OCI-LY3 (cell line): Measurements from ENCODE around the gene ACOX1.

Experiments used
- H2AFZ ChIP-seq: fragments of 200-600, 300-600 bp; shearing (Covaris generic); 2 replicates; pipeline ENCODE4 v1.6.0; 2014; ENCODE audit warnings: antibody characterized with exemption, low read depth, low read length
- H3K27ac ChIP-seq: fragments of 200-600, 300-600 bp; sonication (generic); 2 replicates; pipeline ENCODE4 v1.5.1; 2014; ENCODE audit warnings: mild to moderate bottlenecking, low read length, moderate library complexity, mixed read lengths
- H3K27me3 ChIP-seq: fragments of 200-600, 300-600 bp; sonication (generic); 2 replicates; pipeline ENCODE4 v1.6.1; 2014; ENCODE audit warnings: low read depth, low read length, mixed read lengths
- H3K36me3 ChIP-seq: fragments of 200-600, 300-600 bp; sonication (generic); replicated peaks from 2 replicates; pipeline ENCODE3; 2014; ENCODE audit warnings: low read depth, low read length, mixed read lengths
- H3K4me1 ChIP-seq: fragments of 300-600, 200-600 bp; sonication (generic); 2 replicates; pipeline ENCODE4 v1.6.1; 2014; ENCODE audit warnings: low read length, mixed read lengths
- H3K4me2 ChIP-seq: fragments of 200-600, 300-600 bp; sonication (generic); 2 replicates; pipeline ENCODE4 v1.6.1; 2014; ENCODE audit warnings: low read length, mixed read lengths
- H3K4me3 ChIP-seq: fragments of 300-600, 200-600 bp; sonication (generic); 2 replicates; pipeline ENCODE4 v1.5.1; 2014; ENCODE audit warnings: antibody characterized with exemption, mild to moderate bottlenecking, low read length, moderate library complexity
- H3K79me2 ChIP-seq: fragments of 300-600, 200-600 bp; shearing (Covaris generic); 2 replicates; pipeline ENCODE4 v1.6.1; 2014; ENCODE audit warnings: mild to moderate bottlenecking, low read length, mixed read lengths
- H3K9ac ChIP-seq: fragments of 300-600, 200-600 bp; shearing (Covaris generic); 2 replicates; pipeline ENCODE4 v1.6.0; 2014; ENCODE audit warnings: mild to moderate bottlenecking, low read length, moderate library complexity
- H3K9me3 ChIP-seq: fragments of 200-600, 300-600 bp; shearing (Covaris generic); 2 replicates; pipeline ENCODE4 v1.6.1; 2014; ENCODE audit warnings: low read length, mixed read lengths; ENCODE audit not compliant: insufficient read depth
- H4K20me1 ChIP-seq: fragments of 200-600, 300-600 bp; sonication (generic); 2 replicates; pipeline ENCODE4 v1.6.1; 2016; ENCODE audit warnings: low read length, mixed read lengths; ENCODE audit not compliant: insufficient read depth
- CTCF ChIP-seq: fragments of 200-600, 300-600 bp; sonication (generic); IDR thresholded peaks from 2 replicates; pipeline ENCODE4 v1.5.1; 2014; ENCODE audit warnings: antibody characterized with exemption, low read length, low read depth
- EZH2phosphoT487 ChIP-seq: fragments of 200-600 bp; shearing (Covaris generic); IDR thresholded peaks from 2 replicates; pipeline ENCODE4 v1.6.1; 2018; ENCODE audit warnings: antibody characterized with exemption, mixed run types, low read depth

ACOX1 gene

GRCh38 chr17:75991396-75991795 is 12.4 kb upstream of the ACOX1 start:
- H3K79me2 ChIP-seq, result no peaks in the 10 kb centered on the region
- peaks cover 13% of the 10 kb centered on the region for H3K4me1 ChIP-seq
- H3K27me3 ChIP-seq, result no peaks in the 10 kb centered on the region
- peaks cover 6% of the 10 kb centered on the region for H3K36me3 ChIP-seq
- no peak overlapping the region for H3K4me3 ChIP-seq
- H3K27ac ChIP-seq, result no peak overlapping the region
- no peak overlapping the region for H3K9ac ChIP-seq
- TF ChIP-seq CTCF, result no peak
- TF ChIP-seq EZH2phosphoT487, result no peak
- no peaks in the 10 kb centered on the region for H4K20me1 ChIP-seq
- H3K4me2 ChIP-seq, result peak overlapping the region; percentile 42
- H3K9me3 ChIP-seq, result no peaks in the 10 kb centered on the region
- no peak overlapping the region for H2AFZ ChIP-seq

- H3K9ac ChIP-seq, result no peak overlapping the region
- H3K4me2 ChIP-seq, result no peak overlapping the region
These were observed 8.1 kb upstream of the ACOX1 start for GRCh38 chr17:75987041-75987440.

GRCh38 chr17:75985986-75986385 is 7.0 kb upstream of the ACOX1 start:
- Histone ChIP-seq H3K27me3 (no peaks in the 10 kb centered on the region), H3K36me3 (no peaks in the 10 kb centered on the region), H3K4me1 (peaks cover 6% of the 10 kb centered on the region), H3K4me2 (no peak overlapping the region), H3K9me3 (no peaks in the 10 kb centered on the region), H3K9ac (no peak overlapping the region), H2AFZ (no peak overlapping the region), H4K20me1 (no peaks in the 10 kb centered on the region), H3K4me3 (no peak overlapping the region), H3K79me2 (no peaks in the 10 kb centered on the region), H3K27ac (no peak overlapping the region)
- TF ChIP-seq EZH2phosphoT487, result no peak
- no peak for TF ChIP-seq CTCF

More at GRCh38 chr17:75987041-75987440, 8.1 kb upstream of the ACOX1 start:
- Histone ChIP-seq H3K4me3 (no peak overlapping the region), H4K20me1 (no peaks in the 10 kb centered on the region), H3K79me2 (no peaks in the 10 kb centered on the region), H3K27ac (no peak overlapping the region), H3K9me3 (no peaks in the 10 kb centered on the region), H3K4me1 (peaks cover 15% of the 10 kb centered on the region), H2AFZ (no peak overlapping the region), H3K27me3 (no peaks in the 10 kb centered on the region), H3K36me3 (no peaks in the 10 kb centered on the region)
- TF ChIP-seq EZH2phosphoT487 (no peak), CTCF (no peak)

- no peak for TF ChIP-seq CTCF
- no peak for TF ChIP-seq EZH2phosphoT487
- Histone ChIP-seq H3K79me2 (peaks cover 9% of the 10 kb centered on the region), H3K4me1 (peaks cover 13% of the 10 kb centered on the region), H3K9me3 (no peaks in the 10 kb centered on the region), H3K4me2 (peak overlapping the region; percentile 31), H3K27me3 (no peaks in the 10 kb centered on the region), H2AFZ (no peak overlapping the region), H3K27ac (no peak overlapping the region), H3K9ac (no peak overlapping the region), H3K36me3 (no peaks in the 10 kb centered on the region), H3K4me3 (no peak overlapping the region), H4K20me1 (no peaks in the 10 kb centered on the region)
These were observed 4.7 kb upstream of the ACOX1 start for GRCh38 chr17:75983501-75984181.
